Activated CD4-positive, alpha-beta T cell treated with anti-CD3 and anti-CD28 coated beads for 24 hours (primary cell): ENCODE data around the gene PNPLA8.
"Not testable (repeated sequence)": the region's sequence is repeated elsewhere in the genome, so short reads cannot be mapped to it uniquely, and the experiment has no call there.

Source experiments
- DNase-seq, 2 donors: peaks; one replicate each; pipeline ENCODE4 v3.0.0-alpha.2; 2020; ENCODE audit warnings: low read depth in 2 of 2

The PNPLA8 gene

DNA sequence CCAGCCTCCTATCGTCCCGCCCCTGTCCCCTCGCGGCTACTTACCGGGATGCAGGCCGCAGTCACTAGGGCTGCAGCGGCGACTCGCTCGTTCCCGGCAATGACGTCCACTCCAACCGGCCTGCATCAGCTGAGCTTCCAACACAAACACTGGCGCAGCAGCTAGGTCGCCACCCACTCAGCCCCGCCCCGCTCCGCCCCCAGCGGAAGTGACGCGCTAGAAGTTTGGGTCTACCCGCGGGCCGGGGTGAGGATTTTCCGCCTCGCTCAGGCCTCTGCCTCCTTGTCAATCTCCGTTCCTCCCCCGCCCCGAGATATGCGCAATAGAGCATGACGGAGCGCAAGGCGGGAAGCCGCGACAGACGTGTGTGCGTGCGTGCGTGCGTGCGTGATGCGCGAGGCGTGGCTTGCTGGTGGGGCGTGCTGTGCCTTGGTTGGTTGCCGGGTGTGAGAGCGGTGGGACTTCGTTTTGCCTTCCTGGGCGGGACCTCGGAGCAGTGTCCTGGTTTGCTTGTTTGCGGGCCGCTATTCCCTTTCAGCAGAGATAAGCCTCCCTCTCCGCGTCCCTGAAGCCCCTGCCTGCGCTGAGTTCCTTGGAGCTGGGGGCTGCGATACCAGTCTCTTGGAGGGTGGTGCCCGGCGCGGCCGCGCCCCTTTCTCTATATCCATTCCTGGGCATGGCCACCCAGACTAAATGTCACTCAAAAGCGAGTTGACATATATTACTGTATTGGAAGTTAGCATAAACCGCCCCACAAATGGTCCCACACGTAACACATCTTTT, at the start of gene PNPLA8:
PNPLA8 (minus strand) TSS at position 151 of the 783 bp plus-strand sequence. CDS start 10,644 bp downstream, outside the sequence.
- DNase-seq = peak; percentile 100

DNA sequence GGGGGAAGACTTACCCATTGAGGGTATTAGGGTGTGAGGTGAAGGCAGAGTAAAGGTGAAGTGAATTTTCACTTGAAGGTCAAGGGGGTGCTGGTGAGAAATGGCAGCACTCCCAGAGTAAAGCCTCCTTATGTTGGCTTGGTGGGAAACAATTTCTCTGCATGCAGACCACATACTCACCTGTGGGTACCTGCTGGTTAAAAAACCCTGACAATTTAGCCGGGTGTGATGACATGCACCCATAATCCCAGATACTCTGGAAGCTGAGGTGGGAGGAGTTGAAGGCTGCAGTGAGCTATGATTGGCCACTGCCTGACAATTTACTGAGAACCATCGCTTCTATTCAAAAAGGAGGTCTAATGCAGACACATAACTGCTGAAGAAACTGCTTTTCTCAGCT, 49.2 kb upstream of the PNPLA8 start:
- DNase-seq = no peak

GRCh38 chr7:108572480-108572879, 46.5 kb upstream of the PNPLA8 start:
- no peak for DNase-seq

DNA sequence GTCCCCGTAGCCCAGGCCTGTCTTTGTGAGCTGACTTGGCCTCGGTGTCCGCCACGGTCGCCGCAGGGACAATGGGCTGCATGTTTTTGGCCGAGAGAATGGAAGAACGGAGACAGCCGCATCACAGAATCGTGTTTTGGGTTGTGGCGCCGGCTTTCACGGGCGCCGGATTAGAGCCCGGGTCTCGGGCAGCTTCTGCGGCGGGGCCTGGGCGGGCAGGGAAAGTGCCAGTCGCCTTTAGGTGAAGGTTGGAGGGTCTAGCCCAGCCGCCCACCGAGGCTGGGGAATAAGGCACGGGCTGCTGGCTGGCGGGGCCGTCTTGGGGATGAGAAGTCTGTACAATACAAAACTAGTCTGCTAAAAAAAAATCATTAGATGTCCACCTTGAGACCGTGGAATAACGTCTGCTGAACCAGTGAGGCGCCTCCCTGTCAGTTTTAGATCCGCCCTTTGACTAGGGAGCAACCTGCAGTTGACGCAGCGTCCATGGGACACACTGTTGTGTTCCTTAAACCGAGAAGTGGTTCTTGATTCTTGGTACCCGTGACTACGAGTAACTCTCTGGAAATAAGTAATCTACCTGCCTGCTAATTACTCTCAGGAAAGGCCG, 44.3 kb upstream of the PNPLA8 start:
- DNase-seq = peak; percentile 14 to 22

DNA sequence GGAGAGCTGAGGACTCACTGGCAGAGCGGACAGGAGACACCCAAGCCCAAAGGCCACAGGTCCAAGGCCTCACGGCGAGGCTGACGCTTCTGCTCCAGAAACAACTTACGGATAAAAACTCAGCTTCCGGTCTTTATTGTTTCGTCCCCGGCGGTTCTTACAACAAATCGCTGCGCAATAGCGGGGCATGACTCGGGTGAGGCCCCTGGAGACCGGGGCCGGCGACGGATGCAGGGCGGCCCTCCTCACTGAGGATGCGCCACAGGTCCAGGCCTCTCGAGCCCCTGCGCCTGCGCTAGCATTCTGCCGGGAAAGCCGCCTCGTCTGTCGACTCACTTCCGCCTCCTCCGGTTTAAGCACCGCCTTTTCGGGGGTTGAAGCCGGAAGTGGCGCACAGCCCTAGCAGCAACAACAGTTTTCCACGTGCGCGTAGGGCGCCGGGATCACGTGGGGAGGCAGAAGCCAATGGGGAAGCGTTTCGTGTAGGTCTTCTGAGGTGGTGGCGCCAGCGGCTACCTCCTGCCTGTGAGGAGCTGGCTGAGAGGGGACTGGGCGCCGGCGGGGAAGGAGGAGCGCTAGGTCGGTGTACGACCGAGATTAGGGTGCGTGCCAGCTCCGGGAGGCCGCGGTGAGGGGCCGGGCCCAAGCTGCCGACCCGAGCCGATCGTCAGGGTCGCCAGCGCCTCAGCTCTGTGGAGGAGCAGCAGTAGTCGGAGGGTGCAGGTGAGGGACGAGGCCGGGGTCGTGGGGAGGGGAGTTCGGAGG, 43.6 kb upstream of the PNPLA8 start, which contains the start of the genes DNAJB9 and THAP5:
DNAJB9 (plus strand) TSS at position 494 of the 765 bp plus-strand sequence. CDS start 1,853 bp downstream, outside the sequence.
THAP5 (minus strand) TSS at position 326 of the 765 bp plus-strand sequence; CDS start at position 189, 137 bp downstream.
- peak; percentile 94 to 97 for DNase-seq

DNA sequence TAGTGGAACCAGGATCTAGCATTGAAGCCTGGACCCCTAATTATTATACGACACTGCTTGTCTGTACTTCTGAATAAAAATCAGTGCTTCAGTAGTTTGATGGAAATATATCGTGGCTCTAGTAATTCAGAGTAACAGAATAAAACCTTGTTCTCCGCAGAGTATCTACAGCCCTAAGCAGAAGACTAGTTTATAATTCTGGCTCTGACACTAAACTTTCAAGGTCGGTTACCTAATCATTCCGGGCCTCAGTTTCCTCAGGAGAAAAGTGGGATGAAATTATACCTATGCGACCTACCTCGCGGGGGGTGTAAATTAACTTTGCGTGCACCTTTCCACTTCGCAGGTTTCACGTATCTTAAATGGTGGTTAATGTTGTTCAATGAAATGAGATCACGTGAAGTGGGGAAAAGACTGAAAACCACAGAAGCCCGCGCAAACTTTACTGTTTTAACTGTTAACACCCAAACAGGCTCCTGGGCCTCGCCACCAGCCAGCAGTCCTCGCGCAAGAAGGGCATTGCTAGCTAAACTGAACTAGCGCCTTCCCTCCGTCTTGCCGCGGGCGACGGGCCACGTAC, 43.0 kb upstream of the PNPLA8 start:
- DNase-seq = peak in 1 of 2 donors; percentile 25

DNA sequence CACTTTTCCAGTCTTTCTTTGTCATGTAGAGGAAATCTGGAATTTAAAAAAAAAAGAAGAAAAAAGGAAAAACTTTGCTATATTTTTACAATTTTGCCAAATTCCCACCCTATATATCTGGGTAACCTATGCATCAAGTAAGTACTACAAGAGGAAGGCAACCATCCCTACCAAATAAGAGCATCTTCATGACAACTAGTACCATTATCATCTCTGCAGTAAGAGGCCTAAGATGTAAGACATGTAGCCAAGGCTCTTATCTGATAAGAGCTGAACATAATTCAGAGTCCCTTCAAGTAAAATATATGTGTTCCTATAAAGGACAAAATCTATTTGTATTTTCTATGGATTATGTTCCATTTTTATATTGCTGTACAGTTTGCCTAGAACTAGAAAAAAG, 40.1 kb upstream of the PNPLA8 start:
- DNase-seq = no peak

GRCh38 chr7:108561047-108561619, 35.2 kb upstream of the PNPLA8 start:
- no peak for DNase-seq

- DNase-seq = no peak
Observed at GRCh38 chr7:108559253-108559652, 33.3 kb upstream of the PNPLA8 start.

DNA sequence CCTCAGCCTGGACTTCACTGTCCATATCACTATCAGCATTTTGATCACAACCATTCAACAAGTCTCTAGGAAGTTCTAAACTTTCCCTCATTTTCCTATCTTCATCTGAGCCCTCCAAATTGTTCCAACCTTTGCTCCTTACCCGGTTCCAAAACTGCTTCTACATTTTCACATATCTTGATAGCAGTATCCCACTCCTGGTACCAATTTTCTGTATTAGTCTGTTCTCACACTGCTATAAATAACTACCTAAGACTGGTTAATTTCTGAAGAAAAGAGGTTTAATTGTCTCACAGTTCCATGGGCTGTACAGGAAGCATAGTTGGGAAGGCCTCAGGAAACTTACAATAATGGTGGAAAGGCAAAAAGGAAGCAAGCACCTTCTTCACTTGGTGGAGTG, 31.7 kb upstream of the PNPLA8 start:
- no peak for DNase-seq

- no peak for DNase-seq
Observed at GRCh38 chr7:108557191-108557590, 31.3 kb upstream of the PNPLA8 start.

GRCh38 chr7:108556665-108557064, 30.7 kb upstream of the PNPLA8 start:
- DNase-seq = not testable (repeated sequence)

- DNase-seq = not testable (repeated sequence)
Observed at GRCh38 chr7:108548141-108548896, 22.4 kb upstream of the PNPLA8 start.

GRCh38 chr7:108541478-108541877, 15.5 kb upstream of the PNPLA8 start:
- no peak for DNase-seq

DNA sequence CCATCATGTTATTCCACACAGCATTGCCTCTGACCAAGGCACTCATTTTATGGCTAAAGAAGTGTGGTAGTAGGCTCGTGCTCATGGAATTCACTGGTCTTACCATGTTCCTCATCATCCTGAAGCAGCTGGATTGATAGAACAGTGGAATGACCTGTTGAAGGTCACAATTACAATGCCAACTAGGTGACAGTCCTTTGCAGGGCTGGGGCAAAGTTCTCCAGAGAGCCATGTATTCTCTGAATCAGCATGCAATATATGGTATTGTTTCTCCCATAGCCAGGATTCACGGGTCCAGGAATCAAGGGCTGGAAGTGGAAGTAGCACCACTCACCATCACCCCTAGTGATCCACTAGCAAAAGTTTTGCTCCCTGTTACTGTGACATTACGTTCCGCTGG, 12.8 kb upstream of the PNPLA8 start:
- not testable (repeated sequence) for DNase-seq

GRCh38 chr7:108538236-108538635, 12.3 kb upstream of the PNPLA8 start:
- not testable (repeated sequence) for DNase-seq

- no peak for DNase-seq
Observed at GRCh38 chr7:108537229-108537628, 11.3 kb upstream of the PNPLA8 start.

GRCh38 chr7:108535744-108536143, 9.8 kb upstream of the PNPLA8 start:
- no peak for DNase-seq

DNA sequence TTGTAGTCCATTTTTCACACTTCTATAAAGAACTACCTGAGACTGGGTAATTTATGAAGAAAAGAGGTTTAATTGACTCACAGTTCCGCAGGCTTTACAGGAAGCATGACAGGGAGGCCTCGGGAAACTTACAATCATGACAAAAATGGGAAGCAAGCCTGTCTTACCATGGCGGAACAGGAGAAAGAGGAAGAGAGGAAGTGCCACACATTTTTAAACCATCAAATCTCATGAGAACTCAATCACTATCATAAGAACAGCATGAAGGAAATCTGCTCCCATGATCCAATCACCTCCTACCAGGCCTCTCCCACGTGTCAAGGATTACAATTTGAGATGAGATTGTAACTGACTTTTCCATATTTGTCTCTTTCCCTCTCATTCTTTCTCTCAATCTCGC, 9.3 kb upstream of the PNPLA8 start:
- no peak for DNase-seq

DNA sequence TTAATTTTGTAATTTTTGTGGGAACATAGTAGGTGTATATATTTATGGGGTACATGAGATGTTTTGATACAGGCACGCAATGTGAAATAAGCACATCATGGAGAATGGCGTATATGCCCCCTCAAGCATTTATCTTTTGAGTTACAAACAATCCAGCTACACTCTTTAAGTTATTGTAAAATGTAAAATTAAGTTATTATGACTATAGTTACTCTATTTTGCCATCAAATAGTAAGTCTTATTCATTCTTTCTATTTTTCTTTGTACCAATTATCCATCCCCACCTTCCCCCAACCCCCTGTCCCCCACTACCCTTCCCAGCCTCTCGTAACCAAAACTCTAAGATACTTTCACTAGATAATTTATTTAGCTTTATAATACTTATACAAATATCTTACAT, 7.8 kb upstream of the PNPLA8 start:
- DNase-seq = no peak

GRCh38 chr7:108529341-108529740, 3.4 kb upstream of the PNPLA8 start:
- DNase-seq = no peak
